CD4-positive, alpha-beta T cell treated with Interleukin-2 at 100 ng/mL for 4 hours (primary cell): ENCODE data around the gene PLD3.
A peak's percentile ranks its signal among the peaks of the same experiment; 100 is the strongest.
"Not testable (repeated sequence)": the region's sequence is repeated elsewhere in the genome, so short reads cannot be mapped to it uniquely, and the experiment has no call there.

Experiments used
- DNase-seq: peaks from one replicate; pipeline ENCODE4 v3.0.0-alpha.2; 2020; ENCODE audit warnings: low spot score

The PLD3 gene

DNA sequence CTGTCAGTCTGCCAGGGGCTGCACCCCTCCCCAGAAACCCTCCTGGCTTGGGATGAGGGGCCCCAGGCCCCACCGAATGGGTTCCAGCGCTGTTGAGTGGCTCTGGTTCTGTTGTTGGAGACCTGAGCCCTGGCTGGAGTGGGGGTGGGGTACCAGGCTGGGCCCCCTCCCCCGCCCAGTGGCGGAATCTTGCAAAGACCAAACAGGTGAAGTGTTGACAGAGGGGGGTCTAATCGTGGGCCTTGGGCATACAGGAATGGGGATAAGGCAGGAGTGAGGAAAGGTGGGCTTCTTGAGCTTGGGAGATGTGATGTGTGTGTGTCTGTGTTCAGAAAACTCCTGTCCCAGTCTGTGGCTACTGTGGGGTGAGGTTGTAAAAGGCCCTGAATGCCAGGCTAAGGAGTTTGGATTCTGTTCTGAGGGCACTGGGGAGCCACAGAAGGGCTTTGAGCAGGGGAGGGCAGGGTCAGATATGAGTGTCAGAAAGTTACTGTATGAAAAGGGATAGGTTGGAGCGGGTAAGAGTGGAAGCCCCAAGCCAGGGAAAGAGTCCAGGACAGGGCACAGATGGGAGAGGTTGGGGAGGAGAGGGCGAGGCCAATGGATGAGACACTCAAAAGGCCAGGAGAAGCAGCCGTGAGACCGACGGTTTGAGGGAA, 41.7 kb downstream of the PLD3 start, which contains the start of gene HIPK4:
HIPK4 (minus strand) TSS at position 98 of the 659 bp plus-strand sequence. CDS start 279 bp downstream, outside the sequence.
- no peak for DNase-seq

DNA sequence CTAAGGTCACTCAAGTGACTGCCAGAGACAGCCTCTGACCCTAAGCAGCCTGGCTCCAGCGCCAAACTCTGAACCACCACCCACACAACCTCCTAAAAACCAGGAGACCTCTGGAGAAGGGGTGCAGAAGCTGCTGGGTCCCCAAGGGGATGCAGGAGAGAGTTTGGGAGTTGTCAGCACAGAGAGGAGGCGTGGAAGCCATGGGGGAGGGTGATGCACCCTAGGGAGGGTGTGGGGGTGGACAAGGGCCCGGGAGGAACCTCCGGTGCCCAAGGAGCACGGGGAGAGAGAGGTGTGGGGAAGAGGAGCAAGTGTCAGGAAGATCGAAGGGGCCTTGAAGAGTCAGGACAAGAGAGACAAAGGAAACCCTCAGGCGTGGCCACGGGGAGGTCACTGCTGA, 43.6 kb downstream of the PLD3 start:
- no peak for DNase-seq

DNA sequence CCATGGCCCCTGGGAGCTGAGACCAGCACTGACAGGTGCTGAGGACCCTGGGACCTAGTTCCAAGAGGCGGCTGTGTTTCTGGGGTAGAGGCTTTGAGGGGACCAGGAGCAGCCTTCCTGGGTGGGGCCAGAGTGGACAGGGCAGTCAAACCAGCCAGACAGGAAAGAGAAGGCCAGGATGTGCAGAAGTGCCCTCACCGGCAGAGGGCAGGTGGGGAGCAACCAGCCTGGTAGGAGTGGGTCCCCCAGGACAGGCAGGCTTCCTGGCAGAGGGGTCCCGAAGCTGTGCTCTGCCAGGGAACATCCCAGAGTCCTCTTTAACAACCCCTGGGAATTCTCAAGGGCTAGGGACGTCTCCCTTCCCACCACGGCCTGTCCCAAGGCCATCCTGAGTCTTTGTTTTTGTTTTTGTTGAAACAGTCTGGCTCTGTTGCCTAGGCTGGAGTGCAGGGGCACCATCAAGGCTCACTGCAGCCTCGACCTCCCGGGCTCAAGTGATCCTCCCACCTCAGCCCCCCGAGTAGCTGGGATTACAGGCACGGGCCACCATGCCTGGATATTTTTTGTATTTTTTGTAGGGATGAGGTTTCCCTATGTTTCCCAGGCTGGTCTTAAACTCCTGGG, 44.5 kb downstream of the PLD3 start:
- DNase-seq, result no peak

DNA sequence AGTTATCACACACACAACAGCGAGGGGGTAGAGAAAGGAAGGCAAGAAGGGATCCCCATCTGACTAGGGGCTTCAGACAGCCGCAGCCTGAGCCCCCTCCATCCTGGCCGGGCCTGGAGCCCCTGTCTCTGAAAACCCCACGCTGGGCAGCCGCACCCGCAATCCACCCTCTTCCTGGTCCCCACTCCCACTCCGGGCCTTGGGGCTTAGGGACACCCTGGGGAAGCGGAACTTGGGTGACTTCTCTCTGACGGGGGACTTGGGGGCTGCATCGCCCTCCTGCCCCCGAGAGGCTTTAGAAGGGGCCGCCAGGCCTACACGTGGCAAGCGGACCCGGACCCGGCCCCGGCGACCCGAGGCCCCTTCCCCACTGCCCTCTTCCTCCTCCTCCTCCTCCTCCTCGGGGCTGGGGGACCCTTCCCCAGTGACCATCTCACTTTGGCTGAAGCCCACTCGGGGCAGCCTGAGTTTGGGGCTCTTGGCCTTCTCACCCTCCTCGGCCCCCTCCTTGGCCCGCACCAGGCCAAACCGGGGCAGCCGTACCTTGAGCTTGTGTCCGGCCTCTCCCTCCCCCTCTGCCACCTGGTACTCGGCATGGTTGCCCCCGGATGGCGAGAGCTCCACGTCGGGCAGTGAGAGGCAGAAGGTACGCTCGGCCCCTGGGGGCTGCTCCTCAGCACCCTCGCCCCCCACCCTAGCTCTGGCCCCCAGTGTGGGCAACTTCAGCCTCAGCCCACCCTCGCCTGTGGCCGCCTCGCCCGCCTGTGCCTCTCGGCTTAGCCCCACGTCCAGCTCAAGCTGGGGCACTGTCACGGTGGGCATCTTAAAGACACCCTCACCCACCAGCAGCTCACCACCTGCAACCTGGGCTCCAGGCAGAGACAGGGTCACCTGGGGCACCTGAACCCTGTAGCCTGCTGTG, 45.7 kb downstream of the PLD3 start:
- no peak for DNase-seq

DNA sequence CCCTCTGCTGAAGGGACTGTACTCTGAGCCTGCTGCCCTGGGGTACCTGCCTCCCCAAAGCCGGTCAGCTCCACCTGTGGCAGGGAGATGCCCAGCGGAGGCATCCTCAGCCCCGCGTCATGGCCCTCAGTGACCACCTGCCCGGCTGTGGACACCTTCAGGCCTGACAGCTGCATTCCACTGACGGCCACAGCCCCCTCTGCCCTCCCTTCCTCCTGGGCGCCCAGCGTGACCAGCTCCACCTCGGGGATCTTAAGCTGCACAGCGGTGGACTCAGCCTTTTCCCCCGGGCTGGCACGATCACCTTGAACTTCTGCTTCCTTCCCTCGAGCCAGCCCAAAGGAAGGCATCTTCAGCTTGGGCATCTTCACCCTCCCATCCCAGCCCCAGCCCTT, 46.3 kb downstream of the PLD3 start:
- DNase-seq, result no peak

DNA sequence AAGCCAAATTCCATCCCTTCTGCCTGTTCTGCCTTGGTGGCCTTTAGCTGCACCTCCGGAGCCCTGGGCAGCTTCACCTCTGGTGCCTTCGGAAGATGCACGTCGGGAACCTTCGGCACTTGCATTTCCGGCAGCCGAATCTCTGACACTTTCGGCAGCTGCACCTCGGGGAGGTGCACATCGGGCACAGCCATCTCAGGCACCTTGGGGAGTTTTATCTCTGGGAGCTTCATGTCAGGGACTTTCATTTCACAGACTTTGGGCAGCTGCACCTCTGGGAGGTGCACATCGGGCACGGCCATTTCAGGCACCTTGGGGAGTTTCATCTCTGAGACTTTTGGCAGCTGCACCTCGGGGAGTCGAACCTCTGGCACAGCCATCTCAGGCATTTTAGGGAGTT, 47.5 kb downstream of the PLD3 start:
- DNase-seq, result no peak

DNA sequence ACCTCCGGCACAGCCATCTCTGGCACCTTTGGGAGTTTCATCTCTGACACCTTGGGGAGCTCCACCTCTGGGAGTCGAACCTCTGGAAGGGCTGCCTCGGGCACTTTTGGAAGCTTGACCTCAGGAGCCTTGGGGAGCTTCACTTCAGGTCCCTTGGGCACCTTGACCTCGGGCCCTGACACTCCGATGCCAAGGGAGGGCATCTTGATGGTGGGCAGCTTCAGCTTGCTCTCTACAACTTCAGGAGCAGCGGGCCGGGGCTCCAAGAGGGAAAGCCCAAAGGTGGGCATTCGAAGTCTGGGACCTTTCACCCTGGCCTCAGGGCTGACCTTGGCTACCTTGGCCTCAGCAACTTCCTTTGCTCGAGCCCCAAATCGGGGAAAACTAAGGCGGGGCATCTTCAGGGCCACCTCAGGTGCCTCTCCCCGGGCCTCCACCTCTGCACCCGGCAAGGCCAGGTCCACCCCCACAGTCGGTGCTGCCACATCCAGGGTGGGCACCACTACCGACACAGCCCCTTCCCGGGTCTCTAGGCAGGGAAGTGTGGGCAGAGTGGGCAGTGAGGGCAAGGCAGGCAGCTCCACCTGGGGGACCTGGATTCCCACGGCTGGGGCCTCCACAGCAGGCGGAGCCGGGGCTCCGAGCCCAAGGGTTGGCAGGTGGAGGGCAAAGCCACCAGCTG, 48.5 kb downstream of the PLD3 start:
- no peak for DNase-seq

DNA sequence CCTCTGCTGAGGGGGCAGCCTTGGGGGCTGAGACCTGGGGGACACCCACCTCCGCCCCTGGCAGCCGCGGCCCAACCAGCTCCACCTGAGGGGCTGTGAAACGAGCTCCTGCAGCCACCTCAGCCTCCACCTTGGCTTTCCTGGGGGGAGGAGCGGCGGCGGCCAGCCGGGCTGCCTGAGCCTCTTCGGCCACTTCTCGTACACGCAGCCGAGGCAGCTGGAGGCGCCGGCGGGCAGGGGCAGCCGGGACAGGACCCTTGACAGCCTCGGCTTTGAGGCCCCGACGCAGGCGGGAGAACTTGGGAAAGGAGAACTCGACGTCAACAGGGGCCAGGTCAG, 49.0 kb downstream of the PLD3 start:
- DNase-seq, result no peak

DNA sequence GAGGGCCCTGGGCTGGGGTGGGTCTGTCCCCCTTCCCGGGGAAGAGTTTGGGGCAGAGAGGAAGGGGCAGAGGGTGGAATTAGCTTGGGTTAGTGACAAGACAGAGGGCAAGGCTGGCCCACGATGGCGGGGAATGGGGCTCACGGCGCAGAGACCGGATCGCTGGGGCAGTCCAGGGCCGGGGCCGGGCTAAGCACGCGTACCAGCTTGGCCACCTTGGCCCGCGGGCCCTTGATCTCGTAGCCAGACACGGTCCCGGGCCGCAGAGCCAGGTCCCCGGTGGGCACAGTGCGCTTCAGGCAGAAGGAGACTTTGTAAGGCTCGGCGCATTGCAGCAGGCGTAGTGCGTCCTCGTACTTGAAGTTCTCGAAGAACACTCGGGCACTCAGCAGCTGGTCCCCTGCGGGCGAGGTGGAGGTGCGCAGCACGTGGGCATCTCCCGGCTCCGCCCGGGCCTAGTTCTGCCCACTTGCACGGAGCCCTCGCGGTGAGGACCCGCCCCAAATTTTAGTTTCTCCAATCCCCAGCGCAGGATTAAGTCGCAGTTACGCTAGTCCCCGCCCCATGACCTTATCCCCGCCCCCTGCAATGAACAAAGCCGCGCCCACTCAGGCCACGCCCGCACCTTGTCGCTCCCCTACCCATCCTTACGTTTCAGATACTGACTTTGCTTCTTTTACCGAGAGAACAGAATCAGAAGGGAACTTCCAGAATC, 50.1 kb downstream of the PLD3 start:
- DNase-seq, result peak; percentile 68

DNA sequence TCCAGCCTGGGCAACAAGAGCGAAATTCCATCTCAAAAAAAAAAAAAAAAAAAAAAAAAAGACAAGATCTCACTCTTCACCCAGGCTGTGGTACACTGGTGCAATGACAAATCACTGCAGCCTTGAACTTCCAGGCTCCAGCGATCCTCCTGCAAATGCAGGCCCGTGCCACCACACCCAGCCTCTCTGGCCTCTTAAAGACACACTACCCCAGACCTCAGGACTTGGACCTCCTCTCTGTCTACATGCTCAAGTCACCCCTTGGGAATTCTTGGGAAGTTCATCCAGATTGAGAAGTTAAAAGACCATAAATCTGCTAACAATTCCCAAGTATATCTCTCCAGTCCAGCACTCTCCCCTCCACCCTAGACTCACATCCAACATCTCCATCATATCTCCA, 52.1 kb downstream of the PLD3 start:
- DNase-seq, result no peak

DNA sequence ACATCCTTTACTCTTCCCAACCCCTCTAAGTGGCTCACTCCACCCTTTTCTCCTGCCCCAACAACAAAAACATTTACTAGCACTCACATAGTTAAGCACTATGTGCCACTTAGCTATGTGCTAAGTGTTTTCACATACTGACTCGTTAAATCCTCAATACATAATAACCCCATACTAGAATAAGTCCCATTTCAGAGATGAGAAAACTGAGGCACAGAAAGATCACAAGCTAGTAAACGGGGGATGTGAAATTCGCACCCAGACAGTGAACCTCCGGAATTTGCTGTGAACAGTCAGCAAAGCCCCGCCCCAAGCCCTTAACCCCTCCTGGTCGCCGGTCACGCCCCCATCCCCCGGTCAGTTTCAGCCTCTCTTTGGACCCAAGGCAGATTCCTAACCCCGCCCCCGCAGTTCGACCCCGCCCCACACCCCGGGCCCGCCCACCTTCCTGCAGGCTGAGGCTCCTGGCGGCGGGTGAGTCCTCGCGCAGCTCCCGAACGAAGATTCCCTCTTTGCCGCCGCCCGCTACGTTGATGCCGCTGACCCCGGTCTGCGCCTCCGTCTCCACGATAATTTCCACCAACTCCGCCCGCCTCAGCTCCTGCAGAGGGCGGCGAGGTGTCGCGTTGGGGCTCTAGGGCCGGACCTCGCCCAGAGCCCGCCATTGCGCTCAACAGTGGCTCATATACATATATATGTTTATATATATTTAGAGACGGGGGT, 54.9 kb downstream of the PLD3 start:
- peak; percentile 81 for DNase-seq

DNA sequence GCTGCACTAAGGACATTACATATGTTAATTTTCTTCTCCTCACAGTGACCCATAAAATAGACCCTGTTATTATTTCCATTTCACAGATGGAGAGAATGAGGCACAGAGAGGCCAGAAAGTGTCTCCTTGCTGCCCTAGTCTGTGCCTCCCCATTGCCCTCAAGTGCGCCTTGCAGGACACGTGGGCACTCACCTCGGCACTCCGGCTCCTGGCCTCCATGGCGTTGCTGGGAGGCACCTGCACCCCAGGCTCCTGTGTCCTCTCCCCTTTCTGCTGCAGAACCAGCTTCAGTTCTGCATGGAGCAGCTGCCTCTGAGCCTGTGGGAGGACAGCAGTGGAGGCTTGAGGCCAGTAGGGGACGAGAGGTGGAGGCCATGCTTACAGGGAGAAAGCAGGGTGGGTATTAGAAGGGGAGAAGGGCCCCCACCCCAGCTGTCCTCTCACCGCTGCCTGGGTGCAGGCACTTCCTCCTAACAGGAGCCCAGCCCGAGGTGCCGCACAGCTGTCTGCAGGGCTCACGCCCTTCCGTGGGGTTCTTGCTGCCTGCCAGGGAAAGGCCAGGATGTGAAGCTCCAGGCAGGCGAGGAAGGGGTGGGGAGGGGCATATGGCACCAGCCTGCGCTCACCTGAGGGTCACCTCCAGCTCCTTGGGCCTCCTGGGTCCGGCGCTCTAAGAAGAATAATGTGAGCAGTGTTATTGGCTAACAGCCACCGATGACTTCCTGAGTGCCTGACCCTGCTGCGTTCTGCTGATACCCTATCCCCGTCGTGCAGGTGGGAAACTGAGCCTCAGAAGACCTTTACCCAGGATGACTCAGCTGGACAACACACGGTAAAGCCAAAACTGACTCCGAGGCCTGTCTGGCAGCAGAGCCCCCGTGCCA, 59.5 kb downstream of the PLD3 start:
- no peak for DNase-seq

DNA sequence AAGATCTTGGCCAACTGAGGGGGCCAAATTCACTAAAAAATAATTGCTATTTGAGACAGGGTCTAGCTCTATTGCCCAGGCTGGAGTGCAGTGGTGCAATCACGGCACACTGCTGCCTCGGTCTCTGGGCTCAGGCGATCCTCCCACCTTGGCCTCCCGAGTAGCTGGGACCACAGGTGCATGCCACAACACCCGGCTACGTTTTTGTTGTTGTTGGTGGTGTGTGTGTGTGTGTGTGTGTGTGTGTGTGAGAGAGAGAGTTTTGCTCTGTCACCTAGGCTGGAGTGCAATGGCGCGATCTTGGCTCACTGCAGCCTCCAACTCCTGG, 60.1 kb downstream of the PLD3 start:
- not testable (repeated sequence) for DNase-seq

DNA sequence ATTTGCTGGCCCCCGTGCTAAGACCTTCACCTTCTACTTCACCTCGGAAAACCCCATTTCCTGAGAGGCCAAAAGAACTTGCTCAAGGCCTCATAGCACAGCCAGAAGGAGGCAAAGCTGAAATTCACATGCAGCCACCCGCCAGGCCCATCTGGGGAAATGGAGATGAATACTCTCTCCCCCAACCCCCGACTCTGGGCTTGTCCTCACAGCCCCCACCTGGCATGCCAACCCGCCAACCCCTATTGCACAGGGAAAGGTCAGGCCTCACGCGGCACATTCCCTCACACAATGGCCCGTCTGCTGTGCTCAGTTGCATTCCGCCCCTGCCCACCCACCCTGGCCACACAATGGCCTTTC, 61.5 kb downstream of the PLD3 start:
- DNase-seq, result no peak

DNA sequence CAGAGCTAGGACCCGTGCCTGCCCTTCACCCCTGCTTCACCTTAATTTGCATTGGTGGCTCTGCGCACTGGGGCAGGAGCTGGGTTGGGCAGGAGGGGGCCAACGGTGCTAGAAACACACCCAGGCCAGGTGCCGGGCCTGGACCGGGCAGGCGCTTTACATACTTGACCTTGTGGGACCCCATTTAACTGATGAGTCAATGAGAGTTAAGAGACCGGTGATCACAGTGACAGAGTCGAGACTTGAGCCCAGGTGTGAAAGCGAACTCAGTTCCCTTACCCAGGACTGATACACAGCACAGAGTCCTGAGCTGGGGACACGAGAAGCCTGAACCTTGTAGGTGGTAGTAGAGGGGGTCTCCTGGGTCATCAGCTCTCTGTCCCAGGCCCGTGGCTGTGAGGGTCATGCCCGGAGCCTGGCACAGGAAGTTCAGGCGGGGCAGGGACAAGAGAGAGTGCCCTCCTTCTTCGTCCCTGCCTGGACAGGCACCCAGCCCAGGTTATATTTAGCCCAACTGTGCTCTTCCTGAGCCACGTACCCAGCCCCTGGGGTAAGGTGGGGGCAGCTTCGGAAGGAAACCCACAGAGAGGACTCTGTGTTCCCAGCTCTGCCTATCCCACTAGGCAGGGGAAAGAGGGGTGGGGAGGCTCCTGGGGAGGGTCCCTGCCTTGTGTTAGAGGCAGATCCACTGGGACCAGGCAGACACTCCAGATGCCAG, 62.8 kb downstream of the PLD3 start:
- DNase-seq, result no peak

DNA sequence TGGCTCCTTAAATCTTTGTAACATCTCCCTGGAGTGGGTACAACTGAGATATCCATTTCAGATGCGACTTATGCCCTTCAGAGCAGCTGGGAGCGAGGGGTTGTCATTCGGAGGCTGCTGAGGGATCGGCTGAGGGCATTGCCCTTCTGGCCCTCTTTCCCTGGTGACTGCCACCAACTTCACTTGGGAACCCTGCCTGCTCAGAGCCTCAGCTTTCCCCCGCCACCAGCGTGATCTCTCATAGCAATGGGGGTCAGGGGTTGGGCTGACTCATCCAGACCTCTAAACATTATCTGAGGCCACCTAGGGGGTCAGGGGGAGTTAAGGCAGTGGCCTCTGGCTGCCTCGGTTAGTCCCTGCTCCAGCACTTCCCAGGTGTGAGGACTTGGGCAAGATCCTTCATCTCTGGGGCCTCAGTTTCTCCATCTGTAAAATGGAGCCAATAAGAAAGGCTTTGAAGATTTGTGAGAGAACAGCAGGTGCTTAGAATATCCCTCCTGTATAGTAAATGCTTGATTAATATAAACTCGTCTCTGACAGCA, 63.5 kb downstream of the PLD3 start:
- no peak for DNase-seq

DNA sequence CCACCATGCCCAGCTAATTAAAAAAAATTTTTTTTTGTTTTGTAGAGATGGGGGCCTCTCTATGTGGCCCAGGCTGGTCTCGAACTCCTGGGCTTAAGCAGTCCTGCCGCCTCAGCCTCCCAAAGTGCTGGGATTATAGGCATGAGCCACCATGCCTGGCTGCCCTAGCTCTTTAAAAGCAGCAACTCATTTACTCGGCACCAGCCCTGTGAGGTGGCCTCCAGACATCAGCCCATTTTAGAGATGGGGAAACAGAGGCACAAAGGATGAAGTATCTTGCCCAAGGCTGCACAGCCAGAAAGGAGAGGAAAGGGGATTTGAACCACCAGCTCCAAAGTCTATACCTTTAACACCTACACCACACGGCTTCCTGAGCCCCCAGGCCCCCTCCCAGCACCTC, 64.4 kb downstream of the PLD3 start:
- no peak for DNase-seq

DNA sequence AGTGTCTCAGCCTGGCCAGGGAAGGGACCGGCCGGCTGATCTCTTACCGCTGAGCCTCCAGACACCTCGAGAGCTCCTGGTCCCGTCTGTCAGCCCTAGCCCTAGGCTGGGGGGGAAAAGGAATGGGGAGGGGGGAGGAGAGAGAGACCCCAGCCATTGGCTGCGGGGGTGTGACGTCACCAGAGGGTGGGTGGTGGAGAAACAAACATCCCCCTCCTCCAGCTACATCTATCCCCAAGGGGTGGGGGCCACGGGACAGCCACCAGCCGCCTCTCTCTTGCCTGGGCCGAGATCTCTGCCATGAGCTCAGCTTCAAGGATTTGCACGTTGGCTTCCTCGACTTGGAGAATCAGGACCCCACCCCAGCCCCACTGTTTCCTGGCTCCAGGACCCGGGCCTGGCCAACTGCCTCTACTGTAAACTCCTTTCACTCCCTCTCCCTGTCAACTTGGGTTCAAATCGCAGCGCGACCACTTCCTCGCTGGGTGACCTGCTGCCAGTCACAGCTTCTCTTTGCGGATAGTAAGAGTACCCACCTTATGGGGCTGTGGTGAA, 64.9 kb downstream of the PLD3 start, which contains the start of gene PRX:
PRX (minus strand) TSS at position 88 of the 555 bp plus-strand sequence. CDS start 5,446 bp downstream, outside the sequence.
- no peak for DNase-seq
